ENCODE measurements around the gene CCDC116. TPM values are rescaled to one million over a fixed set of nuclear protein-coding genes. Genes with fewer than 3 reads are reported as not detected.
"Not testable (repeated sequence)": the region's sequence is repeated elsewhere in the genome, so short reads cannot be mapped to it uniquely, and the experiment has no call there.

The CCDC116 gene
- total and polyA plus RNA-seq, 7 donors: 0.07 to 0.32 (median 0.17) TPM

DNA sequence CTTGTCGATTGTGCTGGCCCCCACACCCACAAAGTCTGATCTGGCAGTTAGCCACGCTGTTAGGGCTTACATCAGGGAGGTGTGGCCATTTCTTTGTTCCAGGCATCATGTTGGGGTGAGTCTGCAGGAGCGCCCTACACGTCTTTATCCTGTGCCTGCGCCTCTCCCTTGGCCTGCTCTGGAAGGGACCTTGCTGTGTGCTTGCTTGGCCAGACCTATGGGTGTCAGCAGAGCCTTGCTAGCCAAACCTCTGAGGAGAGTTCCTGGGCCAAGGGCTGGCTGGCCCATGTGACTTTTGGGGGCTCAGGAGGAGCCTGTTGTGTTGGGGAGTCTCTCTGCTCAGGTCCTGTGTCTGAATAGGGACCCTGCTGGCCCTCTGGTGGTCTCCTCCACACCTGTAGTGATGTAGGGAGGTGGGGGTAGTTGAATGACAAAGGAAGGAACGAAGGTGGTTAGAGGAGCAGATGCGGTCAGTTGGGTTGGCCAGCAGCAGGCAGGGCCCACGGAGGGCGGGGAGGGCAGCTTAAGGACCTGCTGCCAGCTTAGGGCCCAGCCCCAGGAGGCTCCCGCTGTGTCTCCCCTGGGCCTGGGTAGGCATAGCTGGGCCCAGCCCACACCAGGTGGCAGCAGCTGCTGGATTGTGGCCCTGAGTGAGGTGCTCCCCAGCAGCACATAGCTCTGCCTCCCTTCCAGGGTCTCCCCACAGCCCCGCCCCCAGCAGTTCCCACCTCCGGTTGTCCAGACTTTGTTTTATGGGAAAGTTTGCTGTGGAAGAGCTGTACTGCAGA, 41.2 kb downstream of the CCDC116 start:
- TF ChIP-seq CTCF (IDR thresholded peaks at IDR 0.05): no peak
- no peaks in the 10 kb centered on the region for H3K27me3 ChIP-seq (ENCODE audit: insufficient read depth in 3 of 3, low read length in 2 of 3)
- H3K4me3 ChIP-seq: no peak overlapping the region
- no peak overlapping the region for H3K27ac ChIP-seq
- no peaks in the 10 kb centered on the region for H3K9me3 ChIP-seq
- ATAC-seq (no peak), DNase-seq (no peak)
- 87 to 90% (median 89%) methylated on average over 12 of the region's 12 CpGs for WGBS, 3 donors
- peaks cover 8 to 69% of the 10 kb centered on the region in 2 donors for H3K36me3 ChIP-seq (ENCODE audit: insufficient read depth in 1 of 2, low read depth in 1 of 2)
- H3K4me1 ChIP-seq: no peaks in the 10 kb centered on the region
- intact Hi-C loops (cut with DNase I): no loop called here

GRCh38 chr22:21674638-21675245, 42.2 kb downstream of the CCDC116 start:
- peaks cover 8 to 61% of the 10 kb centered on the region in 2 donors for H3K36me3 ChIP-seq (ENCODE audit: insufficient read depth in 1 of 2, low read depth in 1 of 2)
- intact Hi-C loops (cut with DNase I): no loop called here
- DNase-seq (no peak), ATAC-seq (no peak)
- H3K27me3 ChIP-seq (ENCODE audit: insufficient read depth in 3 of 3, low read length in 2 of 3): no peaks in the 10 kb centered on the region
- H3K9me3 ChIP-seq: no peaks in the 10 kb centered on the region
- WGBS, 3 donors: 91 to 95% (median 92%) methylated on average over 12 of the region's 12 CpGs
- TF ChIP-seq CTCF (IDR thresholded peaks at IDR 0.05): no peak
- H3K4me1 ChIP-seq: no peaks in the 10 kb centered on the region
- no peak overlapping the region for H3K4me3 ChIP-seq
- no peak overlapping the region for H3K27ac ChIP-seq

DNA sequence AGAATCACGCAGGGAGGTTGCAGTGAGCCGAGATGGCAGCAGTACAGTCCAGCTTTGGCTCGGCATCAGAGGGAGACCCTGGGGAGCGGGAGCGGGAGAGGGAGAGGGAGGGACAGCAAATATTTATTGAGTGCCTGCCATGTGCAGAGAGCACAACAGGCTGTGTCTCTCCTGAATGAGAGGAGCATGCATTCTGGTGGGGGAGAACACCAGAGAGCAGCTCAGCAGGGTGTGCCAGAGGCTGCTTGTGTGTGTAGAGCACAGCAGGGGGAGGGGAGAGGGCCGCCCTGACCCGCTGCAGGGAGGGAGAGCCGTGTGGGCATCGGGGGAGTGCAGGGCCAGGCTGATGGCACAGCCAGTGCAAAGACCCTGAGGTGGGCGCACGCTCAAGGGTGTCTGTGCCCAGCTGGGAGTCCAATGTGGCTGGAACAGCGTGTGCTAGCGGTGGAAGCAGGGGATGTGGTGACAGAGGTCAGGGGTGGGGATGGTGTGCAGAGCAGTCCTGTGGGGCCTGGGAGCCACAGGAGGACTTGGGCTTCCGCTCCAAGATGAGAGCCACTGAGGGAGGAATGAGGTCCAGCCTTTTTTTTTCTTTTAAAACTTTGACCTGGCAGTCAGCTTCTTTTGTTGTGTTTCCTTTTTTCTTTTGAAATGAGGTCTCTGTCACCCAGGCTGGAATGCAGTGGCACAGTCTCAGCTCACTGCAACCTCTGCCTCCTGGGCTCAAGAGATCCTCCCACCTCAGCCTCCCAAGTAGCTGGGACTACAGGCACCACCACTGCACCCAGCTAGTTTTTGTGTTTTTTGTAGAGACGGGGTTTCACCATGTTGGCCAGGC, 45.3 kb downstream of the CCDC116 start:
- peaks cover 2 to 56% of the 10 kb centered on the region in 2 donors for H3K36me3 ChIP-seq (ENCODE audit: insufficient read depth in 1 of 2, low read depth in 1 of 2)
- no peak for TF ChIP-seq CTCF (IDR thresholded peaks at IDR 0.05)
- H3K27me3 ChIP-seq (ENCODE audit: insufficient read depth in 3 of 3, low read length in 2 of 3): no peaks in the 10 kb centered on the region
- no peaks in the 10 kb centered on the region for H3K9me3 ChIP-seq
- no peak for DNase-seq
- intact Hi-C loops (cut with DNase I): no loop called here
- ATAC-seq: no peak
- no peaks in the 10 kb centered on the region for H3K4me1 ChIP-seq
- 87 to 90% (median 90%) methylated on average over 15 of the region's 15 CpGs for WGBS, 3 donors
- no peak overlapping the region for H3K27ac ChIP-seq
- H3K4me3 ChIP-seq: no peak overlapping the region

- DNase-seq; H3K27me3 ChIP-seq (ENCODE audit: insufficient read depth in 3 of 3, low read length in 2 of 3); intact Hi-C loops (cut with DNase I); H3K4me3 ChIP-seq; ATAC-seq; H3K4me1 ChIP-seq; H3K9me3 ChIP-seq; H3K27ac ChIP-seq: not testable (repeated sequence)
- peaks cover 0 to 56% of the 10 kb centered on the region in 2 donors for H3K36me3 ChIP-seq (ENCODE audit: insufficient read depth in 1 of 2, low read depth in 1 of 2)
- WGBS, 3 donors: 96 to 99% (median 97%) methylated on average over 11 to 12 of the region's 12 CpGs
Observed at GRCh38 chr22:21678842-21679241, 46.3 kb downstream of the CCDC116 start.

- peaks cover 0 to 53% of the 10 kb centered on the region in 2 donors for H3K36me3 ChIP-seq (ENCODE audit: insufficient read depth in 1 of 2, low read depth in 1 of 2)
- 83 to 100% (median 97%) methylated on average over 4 of the region's 4 CpGs for WGBS, 3 donors
- no peak overlapping the region for H3K4me3 ChIP-seq
- intact Hi-C loops (cut with DNase I): no loop called here
- H3K27me3 ChIP-seq (ENCODE audit: insufficient read depth in 3 of 3, low read length in 2 of 3): no peaks in the 10 kb centered on the region
- ATAC-seq (no peak), DNase-seq (no peak)
- H3K9me3 ChIP-seq: no peaks in the 10 kb centered on the region
- no peak for TF ChIP-seq CTCF (IDR thresholded peaks at IDR 0.05)
- no peaks in the 10 kb centered on the region for H3K4me1 ChIP-seq
- H3K27ac ChIP-seq: no peak overlapping the region
Observed at GRCh38 chr22:21679383-21679782, 46.8 kb downstream of the CCDC116 start.
